Measurements from ENCODE around the gene DFFB.

Gene DFFB

GRCh38 chr1:3898994-3899753 lies 41.9 kb downstream of the DFFB start:
- no peak for DNase-seq

GRCh38 chr1:3899754-3900149 lies 42.5 kb downstream of the DFFB start:
- DNase-seq: no peak

- DNase-seq: peak; percentile 98
Observed at GRCh38 chr1:3900150-3900968, 43.1 kb downstream of the DFFB start, which contains the start of gene C1orf174. C1orf174 (minus strand) TSS chr1:3900272; CDS start chr1:3900186, 86 bp downstream.

GRCh38 chr1:3900969-3901529 lies 43.8 kb downstream of the DFFB start:
- DNase-seq: peak; percentile 94

GRCh38 chr1:3902111-3902511 lies 44.8 kb downstream of the DFFB start:
- no peak for DNase-seq

GRCh38 chr1:3902571-3903091 lies 45.4 kb downstream of the DFFB start:
- no peak for DNase-seq

- DNase-seq: no peak
Observed at GRCh38 chr1:3903141-3904005, 46.1 kb downstream of the DFFB start.

- DNase-seq: no peak
Observed at GRCh38 chr1:3904006-3904842, 46.9 kb downstream of the DFFB start.

- DNase-seq: no peak
Observed at GRCh38 chr1:3904843-3905185, 47.5 kb downstream of the DFFB start.

GRCh38 chr1:3905266-3905952 lies 48.1 kb downstream of the DFFB start:
- DNase-seq: no peak

GRCh38 chr1:3905953-3906671 lies 48.8 kb downstream of the DFFB start:
- no peak for DNase-seq

GRCh38 chr1:3906672-3907020 lies 49.4 kb downstream of the DFFB start:
- DNase-seq: no peak

- no peak for DNase-seq
Observed at GRCh38 chr1:3907031-3907534, 49.8 kb downstream of the DFFB start.

GRCh38 chr1:3907621-3908165 lies 50.4 kb downstream of the DFFB start:
- DNase-seq: no peak

GRCh38 chr1:3908886-3909517 lies 51.7 kb downstream of the DFFB start:
- DNase-seq: no peak

- DNase-seq: no peak
Observed at GRCh38 chr1:3909615-3910014, 52.3 kb downstream of the DFFB start.

- no peak for DNase-seq
Observed at GRCh38 chr1:3910049-3910731, 52.9 kb downstream of the DFFB start.

All from right forelimb (tissue), 1 donor.